ENCODE data around the gene BRK1.
"Not testable (repeated sequence)": the region's sequence is repeated elsewhere in the genome, so short reads cannot be mapped to it uniquely, and the experiment has no call there.

BRK1 gene

GRCh38 chr3:10149226-10149625, 33.8 kb downstream of the BRK1 start:
- no peak for DNase-seq

- DNase-seq = no peak
These were observed 35.5 kb downstream of the BRK1 start for GRCh38 chr3:10150987-10151386.

DNA sequence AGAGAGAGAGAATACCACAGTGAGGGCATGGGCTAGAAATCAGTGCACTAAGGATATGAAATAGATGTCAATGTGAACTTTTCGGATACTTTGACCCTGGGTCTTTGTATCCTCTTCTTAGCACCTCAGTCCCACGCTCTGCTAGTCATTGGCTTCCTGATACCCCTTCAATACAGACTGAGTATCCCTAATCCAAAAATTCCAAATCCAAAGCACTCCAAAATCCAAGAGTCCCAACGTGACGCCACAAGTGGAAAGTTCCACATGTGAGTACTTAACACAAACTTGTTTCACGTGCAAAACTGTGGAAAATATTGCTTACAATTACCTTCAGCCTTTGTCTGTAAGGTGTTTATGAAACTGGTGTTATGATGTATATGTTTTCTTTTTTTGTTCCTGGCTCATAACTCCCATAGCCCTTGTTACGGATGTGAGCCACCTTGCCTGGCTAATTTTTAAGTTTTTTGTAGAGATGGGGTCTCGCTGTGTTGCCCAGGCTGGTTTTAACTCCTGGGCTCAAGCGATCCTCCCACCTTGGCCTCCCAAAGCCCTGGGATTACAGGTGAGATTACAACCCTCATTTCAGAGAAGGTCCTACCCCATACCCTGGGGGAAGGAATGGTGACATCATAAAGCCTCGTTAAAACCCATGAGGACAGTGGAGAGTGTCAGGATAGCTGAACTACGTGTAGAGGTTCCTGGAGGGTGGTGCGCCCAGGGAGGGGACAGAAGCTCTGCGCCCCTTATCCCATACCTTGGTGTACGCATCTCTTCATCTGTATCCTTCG, 39.1 kb downstream of the BRK1 start:
- no peak for DNase-seq

GRCh38 chr3:10155123-10155472, 39.6 kb downstream of the BRK1 start:
- no peak for DNase-seq

GRCh38 chr3:10155658-10156057, 40.2 kb downstream of the BRK1 start:
- no peak for DNase-seq

DNA sequence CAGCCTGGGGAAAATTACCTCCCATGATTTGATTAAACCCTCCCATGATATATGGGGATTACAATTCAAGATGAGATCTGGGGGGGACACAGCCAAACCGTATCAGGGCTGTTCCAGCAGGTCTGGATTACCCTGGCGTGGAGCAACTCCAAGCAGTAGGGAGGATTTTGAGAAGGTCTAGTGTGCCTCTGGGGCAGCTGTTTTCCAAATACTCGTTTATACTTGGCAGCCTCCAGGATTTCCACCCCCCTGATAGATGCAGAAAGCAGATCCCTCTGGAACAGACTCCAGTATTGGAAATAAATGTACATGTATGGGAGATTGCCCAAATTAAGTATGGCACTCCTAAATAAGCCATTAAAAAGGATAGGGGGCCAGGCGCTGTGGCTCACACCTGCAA, 41.6 kb downstream of the BRK1 start:
- no peak for DNase-seq

DNA sequence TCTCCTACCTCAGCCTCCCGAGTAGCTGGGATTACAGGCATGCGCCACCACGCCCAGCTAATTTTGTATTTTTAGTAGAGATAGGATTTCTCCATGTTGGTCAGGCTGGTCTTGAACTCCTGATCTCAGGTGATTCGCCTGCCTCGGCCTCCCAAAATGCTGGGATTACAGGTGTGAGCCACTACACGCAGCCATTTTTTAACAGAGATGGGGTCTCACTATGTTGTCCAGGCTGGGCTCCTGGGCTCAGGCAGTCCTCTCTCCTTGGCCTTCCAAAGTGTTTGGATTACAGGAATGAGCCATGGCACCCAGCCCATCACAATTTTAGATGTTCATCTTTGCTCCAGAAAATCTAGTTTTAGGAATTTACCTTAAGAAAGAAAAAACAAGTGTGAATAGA, 43.1 kb downstream of the BRK1 start:
- DNase-seq = not testable (repeated sequence)

DNA sequence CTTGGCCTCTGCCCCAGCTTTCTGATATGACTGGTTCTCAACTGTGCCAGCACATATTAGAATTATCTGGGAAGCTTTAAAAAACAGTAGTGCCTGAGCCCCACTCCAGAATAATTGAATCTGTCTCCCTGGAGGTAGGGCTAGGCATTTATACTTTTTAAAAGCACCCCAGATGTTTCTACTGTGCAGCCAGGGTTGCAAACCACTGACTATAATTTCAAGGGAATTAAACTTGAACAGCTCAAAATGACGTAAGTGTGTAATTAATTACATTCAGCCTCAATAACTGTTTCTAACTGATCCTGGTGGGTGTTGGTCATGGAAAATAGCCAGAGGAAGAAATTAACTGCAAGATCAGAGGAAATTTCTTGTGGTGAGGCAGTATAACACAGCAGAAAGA, 44.9 kb downstream of the BRK1 start:
- DNase-seq = no peak

GRCh38 chr3:10160925-10161324, 45.5 kb downstream of the BRK1 start:
- peak in 1 of 2 experiments; percentile 9 for DNase-seq

DNA sequence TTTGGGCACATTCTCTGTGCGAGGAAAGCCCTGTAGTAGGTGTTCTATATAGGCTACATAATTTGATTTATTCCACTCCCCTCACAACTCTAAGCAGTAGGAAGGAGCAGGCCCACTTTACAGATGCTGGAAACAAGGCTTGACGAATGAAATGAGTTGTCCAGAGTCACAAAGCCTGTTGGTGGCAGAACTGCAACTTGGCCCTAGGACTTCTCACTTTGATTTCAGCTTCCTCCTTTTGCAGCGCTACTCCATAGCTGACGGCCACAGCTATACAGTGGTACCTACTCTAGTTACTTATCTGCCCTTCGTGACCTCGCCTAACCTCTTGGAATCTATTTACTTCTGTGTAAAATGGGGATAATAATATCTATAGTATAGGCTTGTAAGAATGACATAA, 46.7 kb downstream of the BRK1 start:
- no peak for DNase-seq

DNA sequence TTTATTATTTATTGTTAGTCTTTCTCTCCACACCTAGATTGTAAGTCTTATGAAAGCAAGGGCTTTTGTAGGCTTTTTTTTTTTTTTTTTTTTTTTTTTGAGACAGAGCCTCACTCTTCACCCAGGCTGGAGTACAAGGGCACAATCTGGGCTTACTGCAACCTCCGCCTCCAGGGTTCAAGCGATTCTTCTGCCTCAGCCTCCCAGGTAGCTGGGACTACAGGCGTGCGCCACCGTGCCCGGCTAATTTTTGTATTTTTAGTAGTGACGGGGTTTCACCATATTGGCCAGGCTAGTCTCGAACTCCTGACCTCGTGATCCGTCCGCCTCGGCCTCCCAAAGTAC, 48.7 kb downstream of the BRK1 start:
- not testable (repeated sequence) for DNase-seq

DNA sequence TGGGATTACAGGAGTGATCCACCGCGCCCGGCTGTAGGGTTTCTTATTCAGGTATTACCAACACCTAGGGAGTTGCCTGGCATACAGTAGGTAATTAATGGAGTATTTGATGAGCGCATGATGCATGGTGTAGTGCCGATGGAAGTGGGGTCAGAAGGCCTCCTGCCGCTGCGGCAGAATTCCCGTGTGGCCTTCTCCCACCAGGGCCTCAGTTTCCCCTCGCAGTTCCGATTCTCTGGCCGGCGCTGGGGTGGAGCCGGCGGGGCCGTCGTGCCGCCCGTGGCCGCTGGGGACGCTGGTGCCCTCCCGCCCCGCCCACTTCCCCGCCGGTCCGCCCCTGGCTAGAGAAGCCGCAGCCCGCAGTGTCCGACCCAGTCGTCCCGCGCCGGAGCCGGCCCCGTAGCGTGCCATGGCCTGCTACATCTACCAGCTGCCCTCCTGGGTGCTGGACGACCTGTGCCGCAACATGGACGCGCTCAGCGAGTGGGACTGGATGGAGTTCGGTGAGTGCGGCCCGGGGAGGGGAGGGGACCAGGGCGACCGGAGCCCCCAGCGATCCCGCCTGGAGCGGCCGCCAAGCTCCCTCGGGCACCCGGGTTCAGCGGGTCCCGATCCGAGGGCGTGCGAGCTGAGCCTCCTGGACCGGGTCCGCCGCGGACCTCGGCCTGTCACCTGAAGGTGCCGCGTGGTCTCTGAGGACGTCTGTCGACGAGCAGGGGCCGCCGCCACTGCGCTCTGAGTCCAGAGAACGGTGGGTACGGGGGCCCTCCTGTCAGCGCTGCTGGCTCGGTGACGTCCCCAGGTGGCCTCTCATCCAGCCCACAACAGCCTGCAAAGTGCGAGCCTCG, 49.3 kb downstream of the BRK1 start, which contains the start of gene IRAK2:
Gene IRAK2 (plus strand): TSS at position 374 of the 848 bp plus-strand sequence. CDS start 36 bp downstream, at position 410.
- peak in 1 of 2 experiments; percentile 72 for DNase-seq

- no peak for DNase-seq
These were observed 50.7 kb downstream of the BRK1 start for GRCh38 chr3:10166213-10166604.

DNA sequence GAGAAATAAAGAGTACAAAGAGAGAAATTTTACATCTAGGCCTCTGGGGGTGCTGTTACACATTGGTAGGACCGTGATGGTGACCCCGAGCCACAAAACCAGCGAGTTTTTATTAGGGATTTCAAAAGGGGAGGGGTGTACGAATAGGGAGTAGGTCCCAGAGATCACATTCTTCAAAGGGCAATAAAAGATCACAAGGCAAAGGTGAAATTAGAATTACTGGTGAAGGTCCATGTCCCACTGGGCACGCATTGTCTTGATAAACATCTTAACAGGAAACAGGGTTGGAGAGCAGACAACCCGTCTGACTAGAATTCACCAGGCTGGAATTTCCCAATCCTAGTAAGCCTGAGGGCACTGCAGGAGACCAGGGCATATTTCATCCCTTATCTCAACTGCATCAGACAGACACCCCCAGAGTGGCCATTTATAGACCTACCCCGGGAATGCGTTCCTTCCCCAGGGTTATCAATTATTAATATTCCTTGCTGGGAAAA, 53.6 kb downstream of the BRK1 start:
- no peak for DNase-seq

DNA sequence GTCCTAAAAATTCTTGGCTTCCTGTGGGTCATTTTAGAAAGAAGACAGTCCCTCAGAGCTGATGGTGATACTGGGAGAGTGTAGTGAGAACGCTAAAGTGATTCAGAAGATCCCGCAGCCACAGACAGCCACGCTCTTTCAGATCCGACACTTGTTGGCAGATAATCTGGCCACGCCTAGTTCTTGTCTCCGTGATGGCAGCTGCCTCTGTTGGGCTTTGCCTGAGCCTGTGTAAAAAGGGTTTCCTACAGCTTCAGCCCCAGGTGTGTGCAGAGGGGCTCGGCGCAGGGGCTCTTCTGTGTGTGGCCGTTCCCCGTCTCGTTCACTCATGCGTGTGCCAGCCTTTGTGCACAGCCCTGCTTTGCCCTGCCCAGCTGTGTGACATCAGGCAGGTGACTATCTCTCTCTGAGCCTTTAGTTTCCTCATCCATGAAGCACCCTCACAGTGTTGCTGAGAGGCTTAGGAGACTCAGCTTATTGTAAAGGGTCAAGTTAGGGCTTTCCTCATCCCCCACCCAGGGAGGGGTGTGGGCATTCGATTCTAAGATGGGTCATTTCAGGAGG, 55.5 kb downstream of the BRK1 start:
- no peak for DNase-seq

DNA sequence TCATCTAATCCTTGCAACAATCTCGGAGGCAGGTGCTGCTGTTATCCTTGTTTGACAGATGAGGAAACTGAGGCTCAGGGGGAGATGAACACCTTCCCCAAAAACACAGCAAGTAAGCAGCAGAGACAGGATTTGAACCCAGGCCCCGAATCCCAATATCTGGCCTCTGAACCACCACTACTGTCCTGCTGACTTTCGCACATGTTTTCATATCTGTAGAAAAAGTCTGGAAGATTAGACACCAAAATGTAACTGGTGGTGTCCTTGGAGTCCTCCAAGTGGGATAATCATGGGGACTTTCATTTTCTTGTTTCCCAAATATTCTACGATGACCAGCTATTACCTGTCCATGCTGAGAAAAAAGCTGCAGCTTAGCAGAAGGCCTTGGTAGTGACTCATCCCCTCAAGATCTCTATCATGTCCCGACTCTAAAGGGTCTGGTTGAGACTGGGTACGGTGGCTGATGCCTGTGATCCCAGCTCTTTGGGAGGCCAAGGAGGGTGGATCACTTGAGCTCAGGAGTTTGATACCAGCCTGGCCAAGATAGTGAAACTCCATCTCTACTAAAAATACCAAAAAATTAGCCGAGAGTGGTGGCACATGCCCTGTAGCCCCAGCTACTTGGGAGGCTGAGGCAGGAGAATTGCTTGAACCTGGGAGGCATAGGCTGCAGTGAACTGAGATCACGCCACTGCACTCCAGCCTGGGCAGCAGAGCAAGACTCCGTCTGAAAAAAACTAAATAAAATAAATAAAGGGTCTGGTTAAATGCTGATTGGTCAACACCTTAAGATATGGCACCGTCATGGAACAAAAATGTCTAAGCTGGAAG, 57.8 kb downstream of the BRK1 start:
- no peak for DNase-seq

- no peak for DNase-seq
These were observed 58.5 kb downstream of the BRK1 start for GRCh38 chr3:10173926-10174435.

GRCh38 chr3:10175334-10175733, 59.9 kb downstream of the BRK1 start:
- DNase-seq = not testable (repeated sequence)

DNA sequence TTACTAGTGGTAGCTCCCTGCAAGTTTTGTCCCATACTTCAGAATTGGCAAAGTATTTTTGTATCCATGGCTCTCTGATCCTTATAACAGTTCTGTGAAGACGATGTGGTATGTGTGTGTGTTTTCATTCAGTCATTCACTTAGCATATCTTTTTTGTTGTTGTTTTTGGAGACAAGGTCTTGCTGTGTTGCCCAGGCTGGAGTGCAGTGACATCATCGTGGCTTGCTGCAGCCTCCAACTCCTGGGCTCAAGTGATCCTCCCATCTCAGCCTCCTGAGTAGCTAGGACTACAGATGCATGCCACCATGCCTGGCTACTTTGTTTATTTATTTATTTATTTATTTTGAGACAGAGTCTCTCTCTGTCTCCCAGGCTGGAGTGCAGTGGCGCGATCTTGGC, 60.7 kb downstream of the BRK1 start:
- not testable (repeated sequence) for DNase-seq
